ENCODE results near the gene ATG7.

The ATG7 gene

DNA sequence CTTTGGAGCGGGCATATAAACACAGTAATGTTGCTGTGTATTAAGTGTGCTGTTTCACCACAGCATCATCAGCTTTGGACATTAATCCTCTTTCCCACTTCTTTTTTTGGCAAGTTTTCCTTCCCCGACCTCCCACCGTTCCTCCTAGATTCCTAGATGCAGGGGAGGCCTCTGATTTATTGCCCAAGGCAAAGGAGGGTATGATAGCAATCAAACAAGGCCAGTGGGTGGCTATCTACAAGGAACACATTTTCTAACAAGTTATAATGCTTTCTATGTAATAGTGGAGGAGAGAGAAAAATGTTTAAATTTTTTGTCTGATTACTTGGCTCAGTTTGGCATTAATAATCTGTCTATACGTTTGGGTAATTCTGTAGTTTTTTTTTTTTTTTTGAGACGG, 38.1 kb downstream of the ATG7 start:
- Histone ChIP-seq H3K4me3 (ENCODE audit: low read depth, low read length) (no peak overlapping the region), H3K9me3 (ENCODE audit: severe bottlenecking) (no peaks in the 10 kb centered on the region), H3K36me3 (peaks cover 36% of the 10 kb centered on the region), H3K27ac (no peak overlapping the region), H3K27me3 (ENCODE audit: insufficient read depth, low read depth, severe bottlenecking) (no peaks in the 10 kb centered on the region)
- TF ChIP-seq, protein P1, sequence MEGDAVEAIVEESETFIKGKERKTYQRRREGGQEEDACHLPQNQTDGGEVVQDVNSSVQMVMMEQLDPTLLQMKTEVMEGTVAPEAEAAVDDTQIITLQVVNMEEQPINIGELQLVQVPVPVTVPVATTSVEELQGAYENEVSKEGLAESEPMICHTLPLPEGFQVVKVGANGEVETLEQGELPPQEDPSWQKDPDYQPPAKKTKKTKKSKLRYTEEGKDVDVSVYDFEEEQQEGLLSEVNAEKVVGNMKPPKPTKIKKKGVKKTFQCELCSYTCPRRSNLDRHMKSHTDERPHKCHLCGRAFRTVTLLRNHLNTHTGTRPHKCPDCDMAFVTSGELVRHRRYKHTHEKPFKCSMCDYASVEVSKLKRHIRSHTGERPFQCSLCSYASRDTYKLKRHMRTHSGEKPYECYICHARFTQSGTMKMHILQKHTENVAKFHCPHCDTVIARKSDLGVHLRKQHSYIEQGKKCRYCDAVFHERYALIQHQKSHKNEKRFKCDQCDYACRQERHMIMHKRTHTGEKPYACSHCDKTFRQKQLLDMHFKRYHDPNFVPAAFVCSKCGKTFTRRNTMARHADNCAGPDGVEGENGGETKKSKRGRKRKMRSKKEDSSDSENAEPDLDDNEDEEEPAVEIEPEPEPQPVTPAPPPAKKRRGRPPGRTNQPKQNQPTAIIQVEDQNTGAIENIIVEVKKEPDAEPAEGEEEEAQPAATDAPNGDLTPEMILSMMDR (IDR thresholded peaks at IDR 0.05; ENCODE audit: low read depth, low read length) = no peak
- no peak for DNase-seq

DNA sequence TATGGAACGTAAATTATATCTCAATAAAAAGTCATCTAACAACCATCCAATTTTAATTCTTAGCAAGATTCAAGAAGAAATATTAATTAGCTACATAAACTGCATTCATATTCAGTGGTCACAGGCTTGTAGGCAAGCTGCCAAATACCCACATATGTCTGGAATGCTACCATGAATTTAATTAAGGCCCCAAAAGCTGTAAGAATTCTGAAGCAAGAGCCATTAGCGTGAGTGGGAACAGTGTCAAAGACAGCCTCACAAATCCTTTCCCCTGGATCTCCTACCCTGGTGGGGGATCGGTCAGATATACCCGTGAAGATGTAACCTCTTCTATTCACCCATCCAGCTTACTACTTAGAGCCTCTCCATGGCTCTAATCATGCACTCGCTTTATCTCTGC, 40.0 kb downstream of the ATG7 start:
- H3K27me3 ChIP-seq (ENCODE audit: insufficient read depth, low read depth, severe bottlenecking) = no peaks in the 10 kb centered on the region
- DNase-seq = no peak
- TF ChIP-seq, protein P1 (IDR thresholded peaks at IDR 0.05; ENCODE audit: low read depth, low read length) = no peak
- no peak overlapping the region for H3K27ac ChIP-seq
- peaks cover 45% of the 10 kb centered on the region for H3K36me3 ChIP-seq
- H3K4me3 ChIP-seq (ENCODE audit: low read depth, low read length) = no peak overlapping the region
- H3K9me3 ChIP-seq (ENCODE audit: severe bottlenecking) = no peaks in the 10 kb centered on the region

DNA sequence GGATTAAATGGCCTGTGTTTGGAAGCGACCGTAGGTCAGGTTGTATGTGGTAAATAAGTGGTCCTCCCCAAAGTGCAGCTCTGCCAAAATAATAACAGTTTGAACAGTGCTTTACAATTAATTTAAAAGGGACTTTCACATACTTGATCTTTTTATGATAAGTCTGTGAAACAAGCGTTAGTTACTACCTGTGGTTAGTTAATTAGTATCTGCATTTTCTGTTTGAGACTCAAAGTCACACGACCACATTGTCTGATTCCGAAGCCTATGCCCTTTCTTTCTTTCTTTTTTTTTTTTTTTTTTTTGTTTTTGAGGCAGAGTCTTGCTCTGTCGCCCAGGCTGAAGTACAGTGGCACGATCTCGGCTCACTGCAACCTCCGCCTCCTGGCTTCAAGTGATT, 45.1 kb downstream of the ATG7 start:
- DNase-seq = no peak
- no peaks in the 10 kb centered on the region for H3K27me3 ChIP-seq (ENCODE audit: insufficient read depth, low read depth, severe bottlenecking)
- no peak overlapping the region for H3K4me3 ChIP-seq (ENCODE audit: low read depth, low read length)
- H3K36me3 ChIP-seq = peaks cover 46% of the 10 kb centered on the region
- H3K27ac ChIP-seq = no peak overlapping the region
- no peaks in the 10 kb centered on the region for H3K9me3 ChIP-seq (ENCODE audit: severe bottlenecking)
- TF ChIP-seq, protein P1 (IDR thresholded peaks at IDR 0.05; ENCODE audit: low read depth, low read length) = no peak

DNA sequence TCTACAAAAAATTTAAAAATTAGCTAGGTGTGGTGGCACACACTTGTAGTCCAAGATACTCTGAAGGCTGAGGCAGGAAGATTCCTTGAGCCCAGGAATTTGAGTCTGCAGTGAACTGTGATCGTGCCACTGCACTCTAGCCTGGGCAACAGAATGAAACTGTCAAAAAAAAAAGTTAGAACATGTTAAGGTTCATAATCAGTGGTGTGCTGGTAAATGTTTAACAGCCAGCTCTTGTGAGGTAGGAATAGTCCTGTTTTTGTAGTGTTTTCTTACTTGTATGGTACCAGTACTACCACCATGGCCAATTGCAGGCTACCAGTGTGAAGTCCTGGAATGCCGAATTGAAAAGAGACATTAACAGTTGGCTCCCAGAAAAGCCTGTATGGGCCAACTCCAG, 50.7 kb downstream of the ATG7 start:
- Histone ChIP-seq H3K4me3 (ENCODE audit: low read depth, low read length) (no peak overlapping the region), H3K27ac (no peak overlapping the region), H3K9me3 (ENCODE audit: severe bottlenecking) (no peaks in the 10 kb centered on the region), H3K36me3 (peaks cover 17% of the 10 kb centered on the region), H3K27me3 (ENCODE audit: insufficient read depth, low read depth, severe bottlenecking) (no peaks in the 10 kb centered on the region)
- TF ChIP-seq, protein P1 (IDR thresholded peaks at IDR 0.05; ENCODE audit: low read depth, low read length) = no peak
- no peak for DNase-seq

DNA sequence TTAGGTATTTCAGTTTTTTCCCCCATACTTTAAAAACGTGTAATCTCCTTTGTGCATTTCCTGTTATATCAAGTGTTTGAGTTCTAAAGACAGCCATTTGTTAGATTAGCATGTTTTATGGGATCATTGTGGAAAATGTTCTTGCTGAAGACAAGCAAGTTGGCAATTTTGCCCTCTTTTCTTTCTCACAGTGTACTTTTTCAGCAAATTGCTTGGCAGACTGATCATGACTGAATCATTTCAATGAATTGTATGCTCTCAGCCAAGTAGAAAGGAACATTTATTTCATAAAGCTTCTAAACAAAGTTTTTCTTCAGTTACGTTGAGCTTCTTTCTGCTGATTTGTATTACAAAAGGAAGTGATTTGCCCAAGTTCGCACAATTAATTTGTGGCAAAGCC, 51.6 kb downstream of the ATG7 start:
- Histone ChIP-seq H3K27ac (no peak overlapping the region), H3K27me3 (ENCODE audit: insufficient read depth, low read depth, severe bottlenecking) (no peaks in the 10 kb centered on the region), H3K36me3 (peaks cover 11% of the 10 kb centered on the region), H3K9me3 (ENCODE audit: severe bottlenecking) (no peaks in the 10 kb centered on the region), H3K4me3 (ENCODE audit: low read depth, low read length) (no peak overlapping the region)
- no peak for DNase-seq
- TF ChIP-seq, protein P1 (IDR thresholded peaks at IDR 0.05; ENCODE audit: low read depth, low read length) = no peak

DNA sequence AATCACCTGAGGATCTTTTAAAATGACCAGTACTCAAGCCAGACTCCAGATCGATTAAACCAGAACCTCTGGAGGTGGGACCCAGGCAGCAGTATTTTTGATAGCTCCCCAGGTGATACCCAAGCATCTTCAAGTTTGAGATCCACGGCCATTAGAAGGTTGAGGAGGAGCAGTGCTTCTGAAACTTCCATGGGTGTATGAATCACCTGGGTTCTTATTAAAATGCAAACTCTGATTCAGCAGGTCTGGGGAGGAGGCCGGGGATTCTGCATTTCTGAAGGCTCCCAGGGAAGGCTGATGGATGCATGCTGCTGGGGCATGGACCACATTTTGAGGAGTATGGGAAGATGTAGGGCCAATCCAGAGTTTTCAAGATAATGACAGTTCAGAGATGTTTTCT, 55.4 kb downstream of the ATG7 start:
- H3K27me3 ChIP-seq (ENCODE audit: insufficient read depth, low read depth, severe bottlenecking) = no peaks in the 10 kb centered on the region
- TF ChIP-seq, protein P1 (IDR thresholded peaks at IDR 0.05; ENCODE audit: low read depth, low read length) = no peak
- no peaks in the 10 kb centered on the region for H3K9me3 ChIP-seq (ENCODE audit: severe bottlenecking)
- peaks cover 4% of the 10 kb centered on the region; the same call in 1 of the 2 replicates for H3K36me3 ChIP-seq
- no peak for DNase-seq
- no peak overlapping the region for H3K4me3 ChIP-seq (ENCODE audit: low read depth, low read length)
- no peak overlapping the region for H3K27ac ChIP-seq
